GOT3 (cell line): ENCODE results near the gene TRIP13.
"Not testable (repeated sequence)": the region's sequence is repeated elsewhere in the genome, so short reads cannot be mapped to it uniquely, and the experiment has no call there.

Source experiments
- DNase-seq: peaks from one replicate; lab custom pipeline; 2025; ENCODE audit warnings: mixed read lengths; lab: John Stamatoyannopoulos, UW

TRIP13 gene

DNA sequence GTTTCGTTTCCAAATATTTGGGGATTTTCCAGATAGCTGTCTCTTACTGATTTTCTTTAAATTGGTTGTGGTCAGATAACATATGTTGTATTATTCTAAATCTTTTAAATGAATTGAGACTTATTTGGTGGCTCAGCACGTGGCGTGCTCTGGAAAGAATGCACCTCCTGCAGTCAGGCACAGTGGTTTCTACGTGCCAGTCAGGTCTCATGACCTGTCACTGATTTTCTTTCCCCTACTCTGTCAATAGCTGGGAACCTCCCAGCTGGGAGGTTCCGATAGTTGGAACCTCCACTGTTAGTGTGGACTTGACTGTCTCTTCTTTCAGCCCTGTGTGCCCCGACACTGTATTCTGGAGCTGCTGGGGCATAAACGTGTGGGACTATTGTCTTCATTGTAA is 27.6 kb downstream of the TRIP13 start:
- no peak for DNase-seq

DNA sequence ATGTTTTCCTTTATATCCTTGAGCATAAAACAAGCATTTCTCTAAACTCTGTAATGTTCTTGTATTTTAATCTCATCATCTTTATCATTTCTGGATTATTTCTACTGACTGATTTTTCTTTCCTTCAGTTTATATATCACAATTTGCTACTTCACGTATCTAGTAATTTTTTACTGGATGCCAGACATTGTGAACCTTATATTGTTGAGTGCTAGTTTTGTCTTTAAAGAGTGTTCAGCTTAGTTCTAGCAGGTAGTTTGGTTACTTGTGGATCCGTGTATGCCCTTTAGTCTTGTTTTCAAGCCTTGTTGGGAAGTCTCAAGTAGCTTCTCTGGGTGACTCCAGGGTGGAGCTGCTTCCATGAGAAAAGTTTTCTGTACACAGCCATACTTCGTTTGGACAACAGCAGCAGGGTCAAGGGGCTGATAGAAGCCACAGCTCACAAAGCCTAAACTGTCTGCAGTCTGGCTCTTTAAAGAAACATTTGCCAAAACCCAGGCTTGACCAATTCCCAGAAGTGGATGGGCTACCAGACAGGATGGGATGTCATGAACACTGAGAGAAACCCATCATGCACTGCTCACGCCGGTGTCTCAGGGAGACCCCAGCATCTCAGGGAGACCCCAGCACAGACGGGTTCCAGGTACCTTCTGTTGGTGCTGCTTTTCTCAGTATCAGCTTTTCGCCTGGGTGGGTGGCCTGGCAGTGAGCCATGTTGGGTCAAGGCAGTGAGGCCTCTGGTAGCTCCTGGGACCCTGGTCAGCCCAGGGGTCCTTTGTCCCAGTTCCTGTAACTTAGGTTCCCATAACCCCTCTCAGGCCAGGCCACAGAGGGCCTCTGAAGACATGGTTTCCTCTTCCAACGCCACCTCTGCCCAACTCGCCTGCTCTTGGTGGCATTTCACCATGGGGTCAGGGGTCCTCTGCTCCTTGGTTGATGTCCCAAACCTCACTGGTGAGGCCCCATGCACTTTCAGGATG is 29.1 kb downstream of the TRIP13 start:
- no peak for DNase-seq

DNA sequence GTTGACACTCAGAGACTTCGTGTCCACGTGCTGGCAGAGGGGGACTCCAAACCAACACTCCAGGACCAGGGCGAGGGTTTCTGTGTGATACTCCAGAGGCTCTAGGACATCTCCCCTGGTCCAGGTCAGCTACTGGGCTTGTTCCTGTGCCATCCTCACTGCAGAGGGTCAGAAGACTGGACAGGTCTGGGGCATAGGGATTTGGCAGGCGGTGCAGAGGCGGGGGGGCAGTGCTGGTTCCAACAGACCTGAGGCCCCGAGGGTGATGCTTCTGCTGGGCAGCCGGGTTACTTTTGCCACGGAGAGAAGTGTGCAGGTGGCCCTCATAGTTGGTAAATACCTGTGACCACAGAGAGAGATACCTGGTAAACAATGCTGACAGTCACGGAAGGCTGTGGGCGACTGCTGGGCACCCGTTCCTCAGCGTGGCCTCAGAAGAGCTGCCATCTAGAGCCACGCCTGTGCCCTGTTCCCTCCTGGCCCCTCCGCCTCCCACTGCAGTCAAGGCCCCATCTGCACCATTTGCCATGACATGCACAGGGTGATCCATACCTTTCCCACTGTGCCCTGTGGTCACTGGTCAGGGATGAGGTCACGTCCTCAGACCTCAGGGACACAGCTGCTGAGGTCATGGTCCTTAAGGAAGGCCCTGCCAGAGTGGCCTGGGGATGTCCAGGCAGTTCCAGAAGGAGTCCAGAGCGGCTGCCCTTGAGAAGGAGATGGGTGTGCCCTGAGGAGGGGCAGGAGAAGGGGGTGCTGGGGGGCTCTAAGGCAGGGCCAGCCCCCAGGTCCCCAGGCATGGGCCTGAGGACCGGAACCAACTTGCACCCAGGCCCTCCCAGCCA is 30.0 kb downstream of the TRIP13 start:
- no peak for DNase-seq

- DNase-seq = no peak
Measured at GRCh38 chr5:923281-923873, 30.7 kb downstream of the TRIP13 start.

- no peak for DNase-seq
Measured at GRCh38 chr5:926417-927171, 33.9 kb downstream of the TRIP13 start.

GRCh38 chr5:927172-928015 is 34.7 kb downstream of the TRIP13 start:
- DNase-seq = no peak

DNA sequence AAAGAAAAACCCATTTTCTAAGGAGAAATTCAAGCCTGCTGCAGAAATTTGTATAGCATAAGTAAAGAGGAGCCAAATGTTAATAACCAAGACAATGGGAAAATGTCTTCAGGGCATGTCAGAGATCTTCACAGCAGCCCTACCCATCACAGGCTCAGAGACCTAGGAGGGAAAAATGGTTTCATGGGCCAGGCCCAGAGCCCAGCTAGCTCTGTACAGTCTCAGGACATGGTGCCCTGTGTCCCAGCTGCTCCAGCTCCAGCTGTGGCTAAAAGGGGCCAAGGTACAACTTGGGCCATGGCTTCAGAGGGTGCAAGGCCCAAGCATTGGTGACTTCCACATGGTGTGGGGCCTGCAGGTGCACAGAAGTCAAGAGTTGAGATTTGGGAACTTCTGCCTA is 36.5 kb downstream of the TRIP13 start:
- DNase-seq = not testable (repeated sequence)

- no peak for DNase-seq
Measured at GRCh38 chr5:929596-929995, 36.9 kb downstream of the TRIP13 start.

DNA sequence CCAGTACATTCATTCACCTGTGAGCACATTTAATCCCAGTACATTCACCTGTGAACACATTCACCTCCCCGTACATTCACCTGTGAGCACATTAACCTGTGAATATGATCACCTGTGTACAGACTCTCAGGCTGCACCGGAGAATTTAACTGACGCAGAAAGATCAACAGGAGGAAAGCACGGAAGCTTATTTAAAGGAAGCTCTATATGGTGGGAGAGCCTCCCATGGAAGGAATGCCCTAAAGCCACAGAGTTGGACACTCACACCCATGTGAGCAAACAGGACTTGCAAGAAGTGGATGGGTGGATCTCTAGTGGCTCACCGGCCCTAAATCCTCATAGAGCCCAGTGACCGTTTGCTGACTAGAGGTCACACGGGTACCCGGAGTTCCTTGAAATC is 38.2 kb downstream of the TRIP13 start:
- no peak for DNase-seq

DNA sequence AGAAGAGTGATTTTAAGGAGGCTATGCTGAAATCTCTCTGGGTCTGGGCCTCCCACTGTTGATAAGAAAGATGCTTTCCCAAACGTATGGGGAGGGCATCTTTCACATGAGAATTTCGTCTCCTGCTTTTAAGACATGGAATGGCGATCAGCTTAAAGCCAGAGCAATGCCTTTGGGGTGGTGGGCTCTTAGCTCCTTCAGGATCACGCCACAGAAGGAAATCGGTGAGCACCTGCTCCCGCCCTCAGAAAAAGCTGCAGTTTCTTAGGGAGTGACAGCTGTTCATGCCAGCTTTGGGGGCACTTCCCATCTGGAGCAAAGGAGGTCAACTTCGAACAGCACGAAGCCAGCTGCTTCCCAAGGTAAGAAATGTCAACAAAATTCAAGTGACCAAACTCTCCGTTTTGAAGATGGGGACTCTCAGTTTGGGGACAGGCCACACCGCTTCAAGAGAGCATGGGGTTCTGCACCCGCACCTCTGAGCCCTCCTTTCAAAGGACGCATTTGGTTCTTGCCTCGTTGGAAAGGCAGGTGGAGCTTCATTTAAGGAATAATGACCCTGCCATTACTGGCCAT is 39.0 kb downstream of the TRIP13 start:
- no peak for DNase-seq

DNA sequence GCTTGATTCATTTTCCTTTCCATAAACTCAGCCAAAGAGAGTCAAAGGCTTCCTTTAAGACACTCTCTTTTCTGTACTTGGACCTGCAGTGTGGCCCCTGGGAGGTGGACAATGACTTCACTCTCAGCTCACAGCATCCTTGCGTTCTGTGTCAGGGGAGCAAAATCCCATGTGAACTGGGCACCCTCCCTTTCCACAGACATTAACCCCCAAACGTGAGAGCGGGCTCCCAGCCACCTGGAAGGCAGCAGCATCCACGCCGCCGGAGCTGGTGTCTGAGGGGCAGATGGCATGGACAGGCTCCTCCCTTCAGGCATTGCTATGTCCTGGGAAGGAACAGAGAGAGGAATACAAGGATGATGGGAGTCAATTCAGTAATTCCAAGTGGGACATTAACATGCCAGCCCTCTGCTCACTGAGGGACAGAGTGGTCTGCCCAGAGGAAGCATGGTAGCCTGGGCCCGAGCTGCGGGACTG is 39.5 kb downstream of the TRIP13 start:
- no peak for DNase-seq

DNA sequence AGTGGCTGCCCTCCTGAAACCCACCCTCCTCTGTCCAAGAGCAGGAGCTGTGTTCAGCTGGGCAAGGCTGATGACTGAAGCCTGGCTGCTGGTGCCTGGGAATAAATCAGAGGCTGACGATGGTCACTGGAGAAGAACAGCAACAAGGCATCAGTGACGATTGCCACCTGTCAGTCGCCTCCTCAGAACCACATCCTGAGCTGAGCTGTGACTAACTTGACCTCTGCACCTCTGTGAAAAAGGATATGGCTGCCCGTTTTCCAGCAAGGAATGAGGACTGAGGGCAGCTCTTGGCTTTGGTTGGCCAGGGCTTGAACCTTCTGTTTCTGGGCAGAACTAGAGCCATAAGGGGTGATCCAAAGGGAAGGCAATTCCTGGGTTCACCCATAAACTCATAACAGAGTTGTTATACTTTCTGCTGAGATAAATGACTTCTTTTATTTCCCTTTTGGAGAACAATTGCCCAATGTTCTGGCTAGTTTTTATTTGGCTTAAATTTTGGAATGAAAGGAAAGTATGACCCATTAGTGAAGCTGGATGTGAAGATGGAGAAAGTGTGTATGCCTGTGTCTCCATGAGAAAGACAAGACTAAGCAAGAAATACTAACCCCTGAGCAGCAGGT is 40.1 kb downstream of the TRIP13 start:
- DNase-seq = no peak

GRCh38 chr5:933251-933861 is 40.7 kb downstream of the TRIP13 start:
- no peak for DNase-seq

GRCh38 chr5:933951-934350 is 41.3 kb downstream of the TRIP13 start:
- not testable (repeated sequence) for DNase-seq

DNA sequence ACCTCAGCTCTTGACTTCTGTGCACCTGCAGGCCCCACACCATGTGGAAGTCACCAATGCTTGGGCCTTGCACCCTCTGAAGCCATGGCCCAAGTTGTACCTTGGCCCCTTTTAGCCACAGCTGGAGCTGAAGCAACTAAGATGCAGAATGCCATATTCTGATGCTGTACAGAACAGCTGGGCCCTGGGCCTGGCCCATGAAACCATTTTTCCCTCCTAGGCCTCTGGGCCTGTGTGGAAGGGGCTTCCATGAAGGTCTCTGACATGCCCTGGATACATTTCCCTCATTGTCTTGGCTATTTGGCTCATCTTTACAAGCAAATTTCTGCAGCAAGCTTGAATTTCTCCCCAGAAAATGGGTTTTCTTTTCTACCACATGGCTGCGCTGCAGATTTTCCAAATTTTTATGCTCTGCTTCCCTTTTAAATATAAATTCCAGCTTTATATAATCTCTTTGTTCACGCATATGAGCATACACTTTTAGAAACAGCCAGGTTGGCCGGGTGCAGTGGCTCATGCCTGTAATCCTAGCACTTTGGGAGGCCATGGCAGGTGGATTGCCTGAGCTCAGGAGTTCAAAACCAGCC is 41.8 kb downstream of the TRIP13 start:
- DNase-seq = not testable (repeated sequence)

DNA sequence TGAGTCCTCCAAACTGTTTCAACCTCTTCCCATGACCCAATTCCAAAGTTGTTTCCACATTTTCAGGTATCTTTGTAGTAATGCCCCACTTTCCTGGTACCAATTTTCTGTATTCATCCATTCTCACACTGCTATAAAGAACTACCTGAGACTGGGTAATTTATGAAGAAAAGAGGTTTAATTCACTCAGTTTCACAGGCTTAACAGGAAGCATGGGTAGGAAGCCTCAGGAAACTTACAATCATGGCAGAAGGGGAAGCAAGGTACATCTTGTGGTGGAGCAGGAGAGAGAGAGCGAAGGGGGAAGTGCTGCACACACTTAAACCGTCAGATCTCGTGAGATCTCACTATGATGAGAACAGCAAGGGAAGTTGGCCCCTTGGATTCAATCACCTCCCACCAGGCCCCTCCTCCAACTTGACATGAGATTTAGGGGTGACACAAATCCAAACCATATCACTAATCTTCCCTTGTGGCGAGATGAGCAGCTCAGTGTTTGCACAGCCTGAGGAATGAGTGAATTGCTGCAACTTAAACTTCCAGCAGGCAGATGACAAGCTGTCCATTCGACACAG is 42.9 kb downstream of the TRIP13 start:
- DNase-seq = no peak

DNA sequence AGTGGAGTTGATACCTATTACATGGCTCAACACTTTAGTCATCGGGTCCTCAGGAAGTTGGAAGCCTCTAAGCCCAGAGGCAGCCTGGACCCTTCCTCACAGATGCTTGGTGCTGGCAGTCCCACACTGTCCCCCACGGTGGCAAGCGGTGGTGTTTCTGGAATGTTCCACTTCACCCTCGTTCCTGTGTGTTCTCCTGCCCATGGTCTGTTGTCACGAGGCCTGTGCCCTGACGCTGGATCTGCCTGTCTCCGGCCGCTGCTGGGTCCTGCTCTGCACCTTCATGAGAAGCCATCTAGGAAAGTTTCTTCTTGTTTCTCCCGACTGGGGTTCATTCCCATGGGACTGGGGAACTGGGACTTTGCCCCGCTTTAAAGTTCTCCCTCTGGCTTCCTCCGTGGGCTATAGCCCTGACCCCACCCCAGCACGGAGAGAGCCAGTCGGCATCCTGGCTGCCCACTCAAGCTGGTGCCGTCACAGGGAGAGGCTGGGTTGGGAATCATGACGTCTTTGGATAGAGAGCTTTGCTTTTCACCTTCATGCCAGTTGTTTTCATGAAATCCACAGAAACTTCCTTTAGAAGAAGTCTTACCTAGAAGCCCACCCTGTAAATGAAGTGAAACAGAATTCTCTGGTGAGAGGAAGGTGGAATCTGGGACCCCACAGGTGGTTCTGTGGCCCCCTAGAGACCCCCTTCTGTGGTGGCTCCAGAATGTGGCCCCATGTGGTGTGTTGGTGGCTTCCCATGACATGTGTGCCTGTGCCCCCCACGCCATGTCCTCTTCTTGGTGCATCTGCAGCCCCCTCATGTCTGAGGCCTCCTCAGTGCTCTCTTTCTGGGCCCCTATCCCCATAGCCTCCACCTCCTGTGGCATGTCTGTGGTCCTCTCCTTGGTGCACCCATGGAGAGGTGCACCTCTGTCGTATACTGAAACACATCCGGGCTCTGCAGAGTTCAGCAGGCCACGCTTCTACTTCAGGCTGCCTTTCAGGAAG is 43.8 kb downstream of the TRIP13 start:
- DNase-seq = no peak
